Activated T-cell treated with anti-CD3 and anti-CD28 coated beads, Interleukin-2, amount 50 U/mL, for 1 hour (primary cell): Measurements from ENCODE around the gene SCFD2.
"Not testable (repeated sequence)": the region's sequence is repeated elsewhere in the genome, so short reads cannot be mapped to it uniquely, and the experiment has no call there.

ENCODE experiments used
- DNase-seq: peaks from one replicate; pipeline ENCODE4 v3.0.0-alpha.2; 2020

SCFD2 gene

DNA sequence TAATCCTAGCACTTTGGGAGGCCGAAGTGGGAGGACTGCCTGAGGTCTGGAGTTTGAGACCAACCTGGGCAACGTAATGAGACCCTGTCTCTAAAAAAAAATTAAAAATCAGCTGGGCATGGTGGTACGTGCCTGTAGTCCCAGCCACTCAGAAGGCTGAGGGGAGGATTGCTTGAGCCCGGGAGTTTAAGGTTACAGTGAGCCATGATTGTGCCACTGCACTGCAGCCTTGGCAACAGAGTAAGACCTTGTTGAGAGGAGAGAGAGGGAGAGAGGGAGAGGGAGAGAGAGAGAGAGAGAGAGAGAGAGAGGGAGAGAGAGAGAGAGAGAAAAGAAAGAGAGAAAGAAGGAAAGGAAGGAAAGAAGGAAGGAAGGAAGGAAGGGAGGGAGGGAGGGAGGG lies 358.8 kb downstream of the SCFD2 start:
- DNase-seq = no peak

DNA sequence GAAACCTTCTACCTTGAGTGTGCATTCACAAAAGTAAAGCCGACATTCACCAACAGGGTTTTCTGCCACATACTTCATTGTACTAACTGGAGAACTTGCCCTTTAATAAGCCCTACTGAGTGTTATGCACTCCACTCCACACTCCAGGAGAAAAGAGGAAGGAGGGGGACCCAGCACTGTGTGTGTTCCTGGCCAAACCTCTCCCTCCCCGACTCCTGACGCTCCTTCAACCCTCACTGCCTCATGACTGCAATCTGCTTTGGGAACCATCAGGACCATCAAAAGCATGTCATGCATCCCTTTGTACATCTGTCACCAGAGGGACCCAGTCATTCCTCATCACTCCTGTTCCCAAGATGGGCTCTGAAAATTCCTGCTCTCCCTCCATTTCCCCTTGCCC lies 360.1 kb downstream of the SCFD2 start:
- no peak for DNase-seq

DNA sequence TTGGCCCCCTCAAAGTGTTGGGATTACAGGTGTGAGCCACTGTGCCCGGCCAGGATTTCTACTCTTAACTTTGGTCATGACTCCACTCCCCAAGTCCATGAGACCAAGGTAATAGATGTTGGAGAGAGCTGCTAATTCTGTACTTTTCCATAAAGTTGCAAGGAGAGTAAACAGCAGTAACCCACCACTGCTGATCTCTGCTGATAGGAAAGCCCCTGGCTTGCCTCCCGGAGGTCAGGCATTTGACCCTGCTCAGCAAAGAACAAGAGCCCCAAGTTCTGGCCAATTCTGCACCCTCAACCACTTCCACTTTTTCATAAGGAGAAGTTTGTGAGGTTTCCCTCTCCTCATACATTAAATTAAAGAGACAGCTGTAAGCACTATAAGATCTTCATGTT lies 360.7 kb downstream of the SCFD2 start:
- no peak for DNase-seq

- no peak for DNase-seq
Measured at GRCh38 chr4:53004497-53005148, 361.2 kb downstream of the SCFD2 start.

DNA sequence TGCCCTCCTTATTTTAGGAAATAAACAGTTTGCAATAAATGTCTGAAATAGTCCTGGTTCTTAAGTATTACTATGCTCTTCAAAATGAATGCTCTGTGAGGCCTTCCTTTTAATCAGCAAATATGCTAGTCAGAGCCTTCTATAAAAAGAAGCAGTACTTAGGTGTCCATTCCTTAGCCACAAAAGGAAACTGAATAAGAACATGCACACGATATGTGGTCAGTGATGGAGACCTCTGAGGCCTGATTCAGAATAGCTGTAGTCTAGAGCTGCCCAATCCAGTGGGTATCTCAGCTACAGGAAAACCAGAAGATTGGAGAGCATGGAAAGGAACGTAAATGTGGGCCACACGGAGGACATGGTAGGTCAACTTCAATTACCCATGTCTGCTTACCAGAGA lies 361.9 kb downstream of the SCFD2 start:
- DNase-seq = no peak

- DNase-seq = no peak
Measured at GRCh38 chr4:53000560-53000959, 365.3 kb downstream of the SCFD2 start.

DNA sequence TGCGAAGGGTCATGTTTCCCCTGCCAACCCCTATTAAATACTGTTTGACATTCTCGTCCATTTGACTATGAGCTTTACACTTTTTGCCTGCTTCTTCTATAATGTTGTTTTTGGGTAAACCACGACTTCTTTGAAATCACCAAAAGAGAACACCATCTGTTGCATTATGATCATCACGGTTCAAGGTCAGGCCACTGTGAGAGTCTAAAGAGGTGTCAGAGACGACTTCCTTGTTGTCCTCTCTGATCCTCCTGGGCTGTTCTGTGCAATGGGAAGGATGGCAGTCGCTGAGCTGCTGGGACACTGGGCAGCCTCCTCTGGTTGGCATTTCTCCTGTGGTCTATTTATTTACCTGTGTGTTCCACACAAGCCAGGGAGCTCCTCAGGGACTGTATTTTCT lies 366.2 kb downstream of the SCFD2 start:
- no peak for DNase-seq

DNA sequence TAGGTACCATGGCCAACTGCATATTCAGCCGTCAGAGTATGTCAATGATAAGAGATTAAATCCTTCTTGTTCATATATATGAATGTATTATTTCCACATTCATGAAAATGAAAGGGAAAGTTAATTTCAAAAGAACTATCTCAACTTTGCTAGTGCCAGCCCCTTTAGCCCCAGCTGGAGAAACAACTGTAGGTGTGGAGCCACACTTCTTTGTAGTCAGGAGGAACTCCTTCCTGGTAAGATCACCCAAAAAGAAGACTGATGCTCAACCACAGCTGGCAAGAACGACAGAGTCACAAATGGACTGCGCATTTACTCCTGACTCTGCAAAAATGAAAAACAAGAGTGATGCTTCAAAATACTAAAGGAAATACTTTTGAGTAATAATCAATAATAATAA lies 367.4 kb downstream of the SCFD2 start:
- no peak for DNase-seq

GRCh38 chr4:52997132-52997416 lies 368.8 kb downstream of the SCFD2 start:
- DNase-seq = no peak

DNA sequence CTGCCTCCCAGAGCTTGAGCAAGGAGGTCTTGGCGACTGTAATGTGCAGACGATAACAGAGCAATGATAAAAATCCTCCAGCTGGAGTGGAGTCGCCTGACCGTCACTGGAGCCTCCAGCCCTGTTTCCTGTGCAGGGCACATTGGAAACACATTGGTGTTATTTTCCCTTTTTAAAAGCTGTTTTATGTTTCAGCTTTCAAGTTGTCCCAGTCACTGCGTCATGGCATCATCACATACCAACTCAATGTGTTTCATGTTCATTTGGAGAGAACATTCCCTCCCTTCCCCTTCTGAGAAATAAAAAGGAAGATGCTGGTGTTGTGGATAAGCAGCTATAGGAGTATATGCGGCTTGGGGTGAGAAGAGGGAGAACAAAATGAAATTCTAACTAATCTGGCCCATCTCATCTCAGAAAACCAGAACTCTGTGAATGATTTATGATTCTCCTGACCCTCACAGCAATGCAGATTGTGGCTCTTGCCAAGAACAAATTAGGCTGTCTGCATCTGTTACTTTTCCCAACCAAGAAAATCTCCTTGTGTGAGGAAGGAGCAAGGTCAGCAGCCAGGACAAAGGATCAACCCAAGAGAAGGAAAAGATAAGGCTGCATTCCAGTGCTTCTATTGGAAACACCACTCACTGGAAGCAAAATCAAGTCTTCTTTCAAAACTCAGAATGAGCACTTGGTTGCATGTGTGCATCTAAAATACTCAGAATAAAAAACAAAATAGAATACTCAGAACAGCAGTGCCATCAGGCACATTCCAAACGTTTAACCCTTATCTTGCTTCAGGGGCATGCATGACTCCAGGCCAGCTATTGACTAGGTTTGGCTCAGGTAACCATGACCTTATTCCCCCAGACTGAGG lies 369.4 kb downstream of the SCFD2 start:
- no peak for DNase-seq

- no peak for DNase-seq
Measured at GRCh38 chr4:52995360-52996030, 370.4 kb downstream of the SCFD2 start.

- no peak for DNase-seq
Measured at GRCh38 chr4:52994567-52994966, 371.3 kb downstream of the SCFD2 start.

- DNase-seq = no peak
Measured at GRCh38 chr4:52993771-52994170, 372.1 kb downstream of the SCFD2 start.

GRCh38 chr4:52992551-52992950 lies 373.3 kb downstream of the SCFD2 start:
- DNase-seq = not testable (repeated sequence)

DNA sequence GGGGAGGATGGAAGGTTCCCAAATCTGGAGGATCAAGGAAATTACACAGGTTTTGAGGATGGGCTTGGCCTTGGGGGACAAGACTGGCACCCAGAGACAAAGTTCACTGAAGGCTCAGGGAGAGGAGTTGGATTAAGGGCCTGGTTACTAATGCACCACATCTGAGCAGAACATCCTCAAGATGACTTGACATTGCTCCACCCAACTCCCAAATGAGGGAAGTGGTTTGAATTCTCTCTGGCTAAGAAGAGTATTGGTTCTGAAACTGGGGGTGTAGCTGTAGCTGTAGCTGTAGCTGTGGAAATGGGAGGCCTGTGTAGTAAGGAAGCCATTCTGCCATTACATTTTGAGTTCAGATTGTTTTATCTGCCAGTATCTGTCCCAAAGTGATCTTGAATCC lies 374.4 kb downstream of the SCFD2 start:
- DNase-seq = no peak

DNA sequence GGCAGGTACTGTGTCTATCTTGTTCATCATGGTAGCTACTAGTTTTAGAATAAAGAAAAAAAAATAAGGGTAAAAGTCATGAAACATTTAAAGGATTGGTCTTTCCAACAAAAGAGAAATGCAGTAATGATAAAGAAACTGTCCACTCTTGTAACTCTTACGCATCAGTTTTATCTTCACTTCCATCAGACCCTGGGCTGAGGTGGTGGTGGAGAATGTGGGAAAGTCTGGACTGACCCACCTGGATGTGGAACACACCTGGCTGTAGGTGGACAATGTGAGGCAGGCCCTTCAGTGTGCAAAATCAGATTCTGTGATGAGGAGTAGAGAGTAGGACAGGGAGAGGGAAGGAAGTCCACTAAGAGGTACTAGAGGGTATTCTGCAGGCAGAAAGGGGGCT lies 375.2 kb downstream of the SCFD2 start:
- no peak for DNase-seq

GRCh38 chr4:52989865-52990264 lies 376.0 kb downstream of the SCFD2 start:
- DNase-seq = no peak

- no peak for DNase-seq
Measured at GRCh38 chr4:52987392-52988056, 378.3 kb downstream of the SCFD2 start.

GRCh38 chr4:52984462-52984881 lies 381.4 kb downstream of the SCFD2 start:
- DNase-seq = no peak

DNA sequence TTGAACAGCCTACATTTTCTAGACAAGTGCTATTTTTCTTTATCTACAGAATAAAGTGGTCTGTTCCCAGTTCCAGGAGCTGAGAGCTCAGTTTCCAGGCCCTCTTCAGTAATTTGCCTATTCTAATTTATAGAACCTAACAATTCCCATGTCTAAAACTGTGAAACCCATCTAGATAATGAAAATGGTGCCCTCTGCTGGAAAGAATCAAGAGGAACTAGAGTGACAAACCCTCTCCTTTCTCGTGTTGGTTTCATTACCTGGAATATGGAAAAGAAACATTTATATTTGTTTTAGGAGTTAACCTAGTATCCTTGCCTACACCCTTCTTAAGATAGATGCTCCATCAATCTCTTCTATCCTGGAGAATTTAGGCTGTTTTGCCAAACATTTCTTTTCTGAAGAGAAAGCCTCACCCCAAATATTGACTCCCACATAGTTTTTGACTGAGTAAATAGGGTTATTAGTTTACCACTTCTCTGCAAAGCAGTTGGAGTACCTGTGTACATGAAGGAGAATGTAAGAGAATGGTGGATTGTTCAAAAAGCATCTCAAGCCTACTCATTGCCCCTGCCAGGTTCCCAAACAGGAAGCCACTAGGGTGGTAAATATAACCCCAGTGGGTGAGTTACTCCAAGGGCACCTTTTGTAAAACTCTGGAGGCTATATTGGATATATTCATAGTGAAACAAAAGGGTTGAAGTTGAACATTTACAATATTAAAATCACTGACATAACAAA lies 382.1 kb downstream of the SCFD2 start:
- no peak for DNase-seq

DNA sequence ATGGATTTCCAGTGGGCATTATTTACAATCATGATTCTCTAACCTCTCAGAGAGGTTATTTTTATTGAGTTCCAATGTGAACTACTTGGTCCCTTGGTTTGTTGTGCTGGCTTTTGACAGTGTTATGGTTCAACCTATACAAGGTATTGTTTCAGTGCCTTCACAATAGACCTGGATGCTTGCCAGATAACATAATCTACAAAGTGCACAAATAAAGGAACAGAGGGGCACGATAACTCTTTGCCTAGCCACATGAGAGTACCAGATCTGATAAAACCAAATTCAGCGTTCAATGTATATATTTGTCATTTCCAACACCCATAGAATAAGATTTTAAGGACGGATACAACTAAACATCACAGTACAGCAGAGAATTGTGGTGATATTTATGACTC lies 382.9 kb downstream of the SCFD2 start:
- DNase-seq = no peak

DNA sequence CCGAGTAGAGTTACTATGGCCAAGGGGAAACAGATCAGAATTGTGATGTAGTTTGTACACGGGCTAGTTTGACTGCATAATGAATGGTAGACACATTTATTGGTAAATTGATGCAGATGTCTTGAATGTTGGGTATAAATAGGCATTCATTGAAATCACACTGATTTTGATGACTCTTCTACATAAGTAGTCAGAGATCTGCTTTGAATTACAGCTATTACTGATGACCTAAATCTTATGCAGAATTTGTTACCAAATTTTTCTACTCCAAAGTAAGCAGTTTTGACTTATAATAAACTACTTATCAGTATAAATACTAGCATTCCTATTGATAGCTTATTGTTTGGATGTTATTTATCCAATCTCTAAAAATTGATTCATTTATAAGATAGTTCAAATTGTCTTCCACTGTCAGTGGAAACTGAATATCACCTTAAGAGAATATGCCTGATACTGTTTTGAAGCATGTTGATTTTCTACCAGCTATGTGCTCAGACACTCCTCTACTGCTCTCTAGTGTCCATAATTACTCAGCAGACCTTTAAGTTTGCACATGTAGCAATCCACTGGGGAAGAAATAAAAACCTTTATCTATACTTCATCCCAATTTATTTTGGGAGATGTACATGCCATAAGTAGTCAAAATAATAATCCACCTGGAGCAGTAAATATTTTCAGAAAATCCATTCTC lies 383.5 kb downstream of the SCFD2 start:
- no peak for DNase-seq
